HCT116 (cell line): ENCODE measurements around the gene CYB5R2. TPM values are rescaled to one million over a fixed set of nuclear protein-coding genes. Genes with fewer than 3 reads are reported as not detected.

Experiments
- ATAC-seq: fragments of 200-7000 bp; cut with Tn5 transposase; 2 replicates; pipeline ENCODE4 v1.9.1; 2020; ENCODE audit warnings: mild to moderate bottlenecking, moderate library complexity
- BruUV-seq: library from RNA; stranded (reverse); fragments of 400-500 nt; replicated peaks from 2 replicates; lab custom pipeline; 2021; lab: Mats Ljungman, UMichigan
- CTCF ChIA-PET: fragments of 300-600 bp; sonication (Branson Sonifier 250); formaldehyde crosslinking; loops from one replicate; lab custom pipeline; 2021; ENCODE audit warnings: antibody characterized with exemption; lab: Charles Lee
- POLR2A ChIA-PET: fragments of 300-600, 350-600 bp; sonication (Branson Sonifier 250); formaldehyde crosslinking; loops from one replicate; lab custom pipeline; 2021; ENCODE audit warnings: antibody characterized with exemption; lab: Charles Lee
- RAD21 ChIA-PET, 2 experiments: fragments of 300-600 bp; sonication (Branson Sonifier 250); formaldehyde crosslinking; loops; one replicate each; lab custom pipeline; 2023; ENCODE audit warnings: low total read pairs in 2 of 2; ENCODE audit not compliant: uncharacterized antibody in 2 of 2, unreplicated experiment in 2 of 2, low non-redundant PET in 1 of 2; lab: Charles Lee
- DNase-seq: peaks from one replicate; pipeline ENCODE4 v3.0.0-alpha.2; 2010; ENCODE audit warnings: low read depth, low spot score
- H2AFZ ChIP-seq: fragments of 200-600 bp; shearing (Covaris generic), sonication (generic); 2 replicates; pipeline ENCODE4 v1.6.1; 2017; ENCODE audit warnings: low read depth, mixed run types, mixed read lengths, antibody characterized with exemption, low read length; ENCODE audit not compliant: poor library complexity, severe bottlenecking
- H3K27ac ChIP-seq: 2 replicates; pipeline ENCODE4 v1.5.1; 2012; ENCODE audit warnings: low read depth, low read length
- H3K27me3 ChIP-seq: fragments of 200-600 bp; sonication (generic); 2 replicates; pipeline ENCODE4 v1.6.1; 2016; ENCODE audit warnings: mixed run types, low read length, mixed read lengths; ENCODE audit not compliant: insufficient read depth
- H3K36me3 ChIP-seq, 2 experiments: fragments of 200-500 bp in 1 of 2; fragments of 200-600 bp in 1 of 2; sonication (Bioruptor generic) in 1 of 2; sonication (generic) in 1 of 2; 2 replicates each; pipeline versions ENCODE4 v1.5.1 to v1.6.1; 2014 to 2016; ENCODE audit warnings: low read length in 2 of 2, inconsistent platforms in 1 of 2, mixed read lengths in 1 of 2, mixed run types in 1 of 2; ENCODE audit not compliant: insufficient read depth in 2 of 2, control insufficient read depth in 1 of 2
- H3K4me1 ChIP-seq, 2 experiments: fragments of 200-600 bp in 1 of 2; sonication (generic) in 1 of 2; 2 replicates each; pipeline versions ENCODE4 v1.5.1 to v1.6.1; 2012 to 2017; ENCODE audit warnings: low read length in 2 of 2, inconsistent platforms in 1 of 2, mild to moderate bottlenecking in 1 of 2, mixed read lengths in 1 of 2, mixed run types in 1 of 2, moderate library complexity in 1 of 2; ENCODE audit not compliant: insufficient read depth in 2 of 2, control insufficient read depth in 1 of 2
- H3K4me2 ChIP-seq: fragments of 200-600 bp; sonication (generic); 2 replicates; pipeline ENCODE4 v1.6.1; 2017; ENCODE audit warnings: mixed run types, low read length, mixed read lengths
- H3K4me3 ChIP-seq, 2 experiments: fragments of 200-600 bp in 1 of 2; sonication (generic) in 1 of 2; replicated peaks in 1 of 2; 2 replicates each; pipeline ENCODE4 v1.5.1; 2011 to 2016; ENCODE audit warnings: low read length in 2 of 2, control low read depth in 1 of 2, low read depth in 1 of 2, mild to moderate bottlenecking in 1 of 2, mixed read lengths in 1 of 2, mixed run types in 1 of 2
- H3K79me2 ChIP-seq: fragments of 200-600 bp; sonication (generic); 2 replicates; pipeline ENCODE4 v1.6.1; 2017; ENCODE audit warnings: mild to moderate bottlenecking, mixed run types, low read length, moderate library complexity, mixed read lengths; ENCODE audit not compliant: insufficient read depth
- H3K9ac ChIP-seq: fragments of 200-600 bp; sonication (generic); 2 replicates; pipeline ENCODE4 v1.6.1; 2016; ENCODE audit warnings: low read length, mixed read lengths
- H3K9me2 ChIP-seq: fragments of 200-600 bp; sonication (generic), shearing (Covaris generic); 2 replicates; pipeline ENCODE4 v1.6.1; 2017; ENCODE audit warnings: mixed run types, mild to moderate bottlenecking, moderate library complexity; ENCODE audit not compliant: insufficient read depth
- H3K9me3 ChIP-seq, 2 experiments: fragments of 200-500 bp in 1 of 2; fragments of 200-600 bp in 1 of 2; sonication (Bioruptor generic) in 1 of 2; sonication (generic) in 1 of 2; 2 replicates each; pipeline ENCODE4 v1.6.1; 2014 to 2017; ENCODE audit warnings: low read length in 2 of 2, mixed read lengths in 2 of 2, inconsistent platforms in 1 of 2, low read depth in 1 of 2, mild to moderate bottlenecking in 1 of 2, mixed run types in 1 of 2, moderate library complexity in 1 of 2; ENCODE audit not compliant: control insufficient read depth in 1 of 2, insufficient read depth in 1 of 2
- H4K20me1 ChIP-seq: fragments of 200-600 bp; sonication (generic), shearing (Covaris generic); 2 replicates; pipeline ENCODE4 v1.6.1; 2017; ENCODE audit warnings: mixed run types, mild to moderate bottlenecking, moderate library complexity; ENCODE audit not compliant: insufficient read depth
- CEBPB ChIP-seq: IDR thresholded peaks from 2 replicates; pipeline ENCODE4 v1.6.1; 2012; ENCODE audit warnings: low read depth
- CTCF ChIP-seq, 3 experiments: fragments of 200-600 bp in 1 of 3; sonication (generic) in 1 of 3; IDR thresholded peaks in 2 of 3; conservative IDR thresholded peaks in 1 of 3; 2 replicates each; pipeline ENCODE4 v1.5.1; 2012 to 2017; ENCODE audit warnings: low read depth in 2 of 3, low read length in 2 of 3, antibody characterized with exemption in 1 of 3, borderline replicate concordance in 1 of 3, control low read depth in 1 of 3, mild to moderate bottlenecking in 1 of 3, mixed read lengths in 1 of 3, mixed run types in 1 of 3, moderate library complexity in 1 of 3; ENCODE audit not compliant: insufficient read depth in 1 of 3
- EGR1 ChIP-seq: IDR thresholded peaks from 2 replicates; pipeline ENCODE4 v1.6.1; 2012; ENCODE audit warnings: low read depth
- ELF1 ChIP-seq: IDR thresholded peaks from 2 replicates; pipeline ENCODE4 v1.6.1; 2012; ENCODE audit warnings: low read depth, borderline replicate concordance
- EZH2 ChIP-seq: fragments of 200-600 bp; sonication (generic); IDR thresholded peaks from 2 replicates; pipeline ENCODE4 v1.6.1; 2017; ENCODE audit warnings: antibody characterized with exemption, mixed run types
- EZH2phosphoT487 ChIP-seq: fragments of 200-600 bp; IDR thresholded peaks from 2 replicates; pipeline ENCODE4 v1.6.1; 2018; ENCODE audit warnings: antibody characterized with exemption, borderline replicate concordance
- FOSL1 ChIP-seq: IDR thresholded peaks from 2 replicates; pipeline ENCODE4 v1.6.1; 2012; ENCODE audit warnings: low read depth
- JUND ChIP-seq: IDR thresholded peaks from 2 replicates; pipeline ENCODE4 v1.6.1; 2012
- POLR2AphosphoS5 ChIP-seq: IDR thresholded peaks from 2 replicates; pipeline ENCODE4 v1.6.1; 2011; ENCODE audit warnings: mild to moderate bottlenecking, low read depth, low read length, moderate library complexity
- RAD21 ChIP-seq: IDR thresholded peaks from 2 replicates; pipeline ENCODE4 v1.6.1; 2012; ENCODE audit warnings: low read depth, mild to moderate bottlenecking
- SIN3A ChIP-seq: IDR thresholded peaks from 2 replicates; pipeline ENCODE4 v1.6.1; 2012; ENCODE audit warnings: low read depth
- SRF ChIP-seq: IDR thresholded peaks from 2 replicates; pipeline ENCODE4 v1.6.1; 2012; ENCODE audit warnings: low read depth
- TCF7L2 ChIP-seq: IDR thresholded peaks from 2 replicates; pipeline ENCODE4 v1.7.0; 2011; ENCODE audit warnings: borderline replicate concordance, inconsistent platforms; ENCODE audit not compliant: insufficient read depth, insufficient read length; ENCODE audit errors: extremely low read depth
- YY1 ChIP-seq: IDR thresholded peaks from 2 replicates; pipeline ENCODE4 v1.6.1; 2011; ENCODE audit warnings: low read length, low read depth, moderate library complexity, mild to moderate bottlenecking; ENCODE audit not compliant: insufficient replicate concordance; ENCODE audit errors: extremely low read depth
- ZFX ChIP-seq: fragments of 450-650 bp; IDR thresholded peaks from 2 replicates; pipeline ENCODE4 v1.6.1; 2017
- intact Hi-C: fragments of 100-400 bp; cut with micrococcal nuclease; formaldehyde crosslinking; loops from 2 replicates; pipeline ENCODE4 v1.10.0; 2022
- total RNA-seq: library from RNA; stranded (reverse); gene quantifications from one replicate; pipeline ENCODE4 v1.2.1, GENCODE V29; 2021; ENCODE audit not compliant: unreplicated experiment
- TF ChIP-seq, protein P1 (sequence below): IDR thresholded peaks from 2 replicates; pipeline ENCODE4 v1.6.1; 2012
- TF ChIP-seq, protein P2 (sequence below): IDR thresholded peaks from 2 replicates; pipeline ENCODE4 v1.6.1; 2012; ENCODE audit warnings: low read depth

Gene CYB5R2
- total RNA-seq, 1 experiment from 2014 or later, result 14.4 TPM

DNA sequence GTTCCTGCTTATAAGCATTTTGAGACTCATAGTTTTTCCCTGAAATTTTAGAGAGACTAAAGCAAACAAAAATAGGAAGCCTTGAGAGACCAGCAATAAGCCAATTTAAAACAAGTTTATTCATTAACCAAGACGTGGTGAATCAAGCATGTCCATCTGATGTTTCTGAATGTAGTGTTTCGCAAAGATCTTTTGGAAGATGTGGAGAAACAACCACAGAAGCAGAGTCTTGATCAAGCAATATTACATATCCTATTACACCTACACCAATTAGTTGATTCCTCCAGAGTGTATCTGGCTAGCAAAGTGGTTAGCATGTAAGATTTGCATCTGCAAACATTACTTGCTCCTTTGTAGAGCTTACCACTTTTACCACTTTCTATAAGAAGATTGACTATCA, 33.1 kb upstream of the CYB5R2 start, which contains the start of gene OVCH2:
Gene OVCH2, minus strand, starts transcription at position 101 of the 400 bp plus-strand sequence. Its CDS starts 83 bp downstream, at position 18.
- ChIA-PET CTCF (no interaction called here), RAD21 (no interaction called here), POLR2A (no interaction called here)
- no peaks in the 10 kb centered on the region for H4K20me1 ChIP-seq
- H3K4me3 ChIP-seq, result no peak within 1 kb of the TSS
- no peaks in the 10 kb centered on the region for H3K9me3 ChIP-seq
- BruUV-seq, result no TSS peak
- no peaks in the 10 kb centered on the region for H3K79me2 ChIP-seq
- intact Hi-C loops, result no loop called here
- no peaks in the 10 kb centered on the region for H3K9me2 ChIP-seq
- no peak for ATAC-seq
- H3K27ac ChIP-seq, result no peak within 1 kb of the TSS
- H2AFZ ChIP-seq, result no peak within 1 kb of the TSS
- H3K4me2 ChIP-seq, result no peak within 1 kb of the TSS
- no peak within 1 kb of the TSS for H3K9ac ChIP-seq
- TF ChIP-seq TCF7L2 (no peak), CEBPB (no peak)
- TF ChIP-seq, protein P1, sequence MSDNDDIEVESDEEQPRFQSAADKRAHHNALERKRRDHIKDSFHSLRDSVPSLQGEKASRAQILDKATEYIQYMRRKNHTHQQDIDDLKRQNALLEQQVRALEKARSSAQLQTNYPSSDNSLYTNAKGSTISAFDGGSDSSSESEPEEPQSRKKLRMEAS, result no peak
- H3K27me3 ChIP-seq, result peaks cover 82% of the 10 kb centered on the region
- no peaks in the 10 kb centered on the region for H3K36me3 ChIP-seq
- no peak for DNase-seq
- H3K4me1 ChIP-seq, result no peaks in the 10 kb centered on the region

GRCh38 chr11:7703740-7704139, 30.4 kb upstream of the CYB5R2 start:
- ChIA-PET POLR2A (no interaction called here), CTCF (no interaction called here), RAD21 (no interaction called here)
- Histone ChIP-seq H3K9me2 (no peaks in the 10 kb centered on the region), H3K79me2 (no peaks in the 10 kb centered on the region), H3K4me2 (no peak overlapping the region), H3K27me3 (peaks cover 93% of the 10 kb centered on the region), H3K9me3 (no peaks in the 10 kb centered on the region), H4K20me1 (no peaks in the 10 kb centered on the region), H3K36me3 (no peaks in the 10 kb centered on the region), H3K27ac (no peak overlapping the region), H2AFZ (no peak overlapping the region), H3K4me3 (no peak overlapping the region), H3K4me1 (no peaks in the 10 kb centered on the region), H3K9ac (no peak overlapping the region)
- no TSS peak for BruUV-seq
- intact Hi-C loops, result no loop called here
- DNase-seq (no peak), ATAC-seq (no peak)
- no peak for TF ChIP-seq EGR1
- TF ChIP-seq EZH2, result no peak
- no peak for TF ChIP-seq SRF
- no peak for TF ChIP-seq EZH2phosphoT487
- no peak for TF ChIP-seq POLR2AphosphoS5
- TF ChIP-seq CEBPB, result no peak
- TF ChIP-seq SIN3A, result no peak
- no peak for TF ChIP-seq CTCF (IDR thresholded peaks at IDR 0.05 in 2 of 3, conservative IDR thresholded peaks at IDR 0.05 in 1 of 3; ENCODE audit: borderline replicate concordance in 1 of 3, insufficient read depth in 1 of 3, low read depth in 2 of 3, low read length in 2 of 3)
- no peak for TF ChIP-seq YY1
- no peak for TF ChIP-seq ZFX
- TF ChIP-seq RAD21, result no peak
- TF ChIP-seq FOSL1, result no peak
- TF ChIP-seq, protein P2, sequence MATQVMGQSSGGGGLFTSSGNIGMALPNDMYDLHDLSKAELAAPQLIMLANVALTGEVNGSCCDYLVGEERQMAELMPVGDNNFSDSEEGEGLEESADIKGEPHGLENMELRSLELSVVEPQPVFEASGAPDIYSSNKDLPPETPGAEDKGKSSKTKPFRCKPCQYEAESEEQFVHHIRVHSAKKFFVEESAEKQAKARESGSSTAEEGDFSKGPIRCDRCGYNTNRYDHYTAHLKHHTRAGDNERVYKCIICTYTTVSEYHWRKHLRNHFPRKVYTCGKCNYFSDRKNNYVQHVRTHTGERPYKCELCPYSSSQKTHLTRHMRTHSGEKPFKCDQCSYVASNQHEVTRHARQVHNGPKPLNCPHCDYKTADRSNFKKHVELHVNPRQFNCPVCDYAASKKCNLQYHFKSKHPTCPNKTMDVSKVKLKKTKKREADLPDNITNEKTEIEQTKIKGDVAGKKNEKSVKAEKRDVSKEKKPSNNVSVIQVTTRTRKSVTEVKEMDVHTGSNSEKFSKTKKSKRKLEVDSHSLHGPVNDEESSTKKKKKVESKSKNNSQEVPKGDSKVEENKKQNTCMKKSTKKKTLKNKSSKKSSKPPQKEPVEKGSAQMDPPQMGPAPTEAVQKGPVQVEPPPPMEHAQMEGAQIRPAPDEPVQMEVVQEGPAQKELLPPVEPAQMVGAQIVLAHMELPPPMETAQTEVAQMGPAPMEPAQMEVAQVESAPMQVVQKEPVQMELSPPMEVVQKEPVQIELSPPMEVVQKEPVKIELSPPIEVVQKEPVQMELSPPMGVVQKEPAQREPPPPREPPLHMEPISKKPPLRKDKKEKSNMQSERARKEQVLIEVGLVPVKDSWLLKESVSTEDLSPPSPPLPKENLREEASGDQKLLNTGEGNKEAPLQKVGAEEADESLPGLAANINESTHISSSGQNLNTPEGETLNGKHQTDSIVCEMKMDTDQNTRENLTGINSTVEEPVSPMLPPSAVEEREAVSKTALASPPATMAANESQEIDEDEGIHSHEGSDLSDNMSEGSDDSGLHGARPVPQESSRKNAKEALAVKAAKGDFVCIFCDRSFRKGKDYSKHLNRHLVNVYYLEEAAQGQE, result no peak
- no peak for TF ChIP-seq ELF1
- no peak for TF ChIP-seq JUND
